B cell (primary cell): ENCODE measurements around the gene CHST15. TPM values are rescaled to one million over a fixed set of nuclear protein-coding genes. Genes with fewer than 3 reads are reported as not detected.

Experiments used
- ATAC-seq: fragments of 200-7000 bp; cut with Tn5 transposase; one replicate; pipeline ENCODE4 v1.10.0; 2021; ENCODE audit warnings: low read depth, mild to moderate bottlenecking, moderate number of reproducible peaks, moderate library complexity
- CTCF ChIA-PET: fragments of 350-600 bp; sonication (Branson Sonifier 250); formaldehyde crosslinking; loops from one replicate; lab custom pipeline; 2021; ENCODE audit warnings: antibody characterized with exemption, inconsistent platforms; lab: Charles Lee
- POLR2A ChIA-PET: fragments of 350-600 bp; sonication (Branson Sonifier 250); formaldehyde crosslinking; loops from one replicate; lab custom pipeline; 2021; ENCODE audit warnings: antibody characterized with exemption; lab: Charles Lee
- DNase-seq: peaks from one replicate; pipeline ENCODE4 v3.0.0; 2013
- H2AFZ ChIP-seq: 2 replicates; pipeline ENCODE4 v1.6.1; 2012; ENCODE audit warnings: mild to moderate bottlenecking, low read depth, low read length; ENCODE audit not compliant: insufficient read depth, poor library complexity, severe bottlenecking
- H3K27ac ChIP-seq, 2 donors: 1 replicate in 1 of 2; 2 replicates in 1 of 2; pipeline ENCODE4 v1.5.1; 2012 to 2013; ENCODE audit warnings: low read length in 2 of 2, mild to moderate bottlenecking in 2 of 2, moderate library complexity in 1 of 2
- H3K27me3 ChIP-seq, 4 experiments: fragments of 200-600 bp in 1 of 4; sonication (generic) in 1 of 4; replicated peaks in 1 of 4; 1 replicate in 2 of 4; 2 replicates in 2 of 4; pipeline versions ENCODE4 v1.6.1 to v1.7.0; 2013 to 2016; ENCODE audit warnings: low read length in 3 of 4, mild to moderate bottlenecking in 2 of 4, mixed read lengths in 1 of 4, moderate library complexity in 1 of 4; ENCODE audit not compliant: insufficient read depth in 4 of 4, control insufficient read depth in 3 of 4; ENCODE audit errors: control extremely low read depth in 1 of 4
- H3K36me3 ChIP-seq, 2 experiments: replicated peaks in 1 of 2; 1 replicate in 1 of 2; 2 replicates in 1 of 2; pipeline versions ENCODE4 v1.6.1 to v1.7.1; 2013; ENCODE audit warnings: low read length in 1 of 2; ENCODE audit not compliant: insufficient read depth in 2 of 2, control insufficient read depth in 1 of 2; ENCODE audit errors: control extremely low read depth in 1 of 2, extremely low read depth in 1 of 2
- H3K4me1 ChIP-seq, 2 donors: fragments of 200-600 bp in 1 of 2; sonication (generic) in 1 of 2; 1 replicate in 1 of 2; 2 replicates in 1 of 2; pipeline versions ENCODE4 v1.5.1 to v1.6.1; 2013 to 2017; ENCODE audit warnings: low read length in 2 of 2; ENCODE audit not compliant: control insufficient read depth in 2 of 2, insufficient read depth in 2 of 2
- H3K4me2 ChIP-seq: replicated peaks from 2 replicates; pipeline ENCODE3; 2012; ENCODE audit warnings: mild to moderate bottlenecking, low read depth, low read length; ENCODE audit not compliant: poor library complexity, severe bottlenecking
- H3K4me3 ChIP-seq, 5 experiments: fragments of 200-600 bp in 1 of 5; sonication (generic) in 1 of 5; 1 replicate in 3 of 5; 2 replicates in 2 of 5; pipeline versions ENCODE4 v1.5.1 to v1.7.0; 2011 to 2016; ENCODE audit warnings: low read length in 4 of 5, mild to moderate bottlenecking in 4 of 5, low read depth in 2 of 5, control low read depth in 1 of 5, moderate library complexity in 1 of 5; ENCODE audit not compliant: insufficient read depth in 1 of 5; ENCODE audit errors: control extremely low read depth in 1 of 5, extremely low read depth in 1 of 5
- H3K79me2 ChIP-seq: fragments of 200-600 bp; sonication (generic); one replicate; pipeline ENCODE4 v1.6.0; 2016; ENCODE audit warnings: low read length; ENCODE audit not compliant: control insufficient read depth, insufficient read depth
- H3K9ac ChIP-seq: fragments of 200-600 bp; sonication (generic); 2 replicates; pipeline ENCODE4 v1.6.1; 2017; ENCODE audit warnings: mild to moderate bottlenecking, low read length, moderate library complexity
- H3K9me3 ChIP-seq, 3 donors: one replicate each; pipeline versions ENCODE4 v1.6.1 to v1.7.1; 2013; ENCODE audit warnings: low read length in 2 of 3; ENCODE audit not compliant: control insufficient read depth in 2 of 3, insufficient read depth in 1 of 3; ENCODE audit errors: control extremely low read depth in 1 of 3
- H4K20me1 ChIP-seq: 2 replicates; pipeline ENCODE4 v1.6.0; 2012; ENCODE audit warnings: mild to moderate bottlenecking, low read length; ENCODE audit not compliant: insufficient read depth, control insufficient read depth, poor library complexity, severe bottlenecking
- H3K27ac Mint-ChIP-seq: one replicate; pipeline ENCODE4 v1.8.0; 2021; ENCODE audit warnings: mixed read lengths
- H3K27me3 Mint-ChIP-seq: one replicate; pipeline ENCODE4 v1.8.0; 2021; ENCODE audit warnings: mixed read lengths
- H3K4me1 Mint-ChIP-seq: one replicate; pipeline ENCODE4 v1.8.0; 2021; ENCODE audit warnings: mixed read lengths
- H3K4me3 Mint-ChIP-seq: one replicate; pipeline ENCODE4 v1.8.0; 2021; ENCODE audit warnings: mixed read lengths
- H3K9me3 Mint-ChIP-seq: one replicate; pipeline ENCODE4 v1.8.0; 2022; ENCODE audit warnings: mixed read lengths; ENCODE audit not compliant: insufficient read depth
- CTCF ChIP-seq: fragments of 200-600 bp; IDR thresholded peaks from one replicate; pipeline ENCODE4 v1.8.0; 2022; ENCODE audit warnings: antibody characterized with exemption, mild to moderate bottlenecking
- EZH2 ChIP-seq: IDR thresholded peaks from 2 replicates; pipeline ENCODE4 v1.6.1; 2012; ENCODE audit warnings: borderline replicate concordance, low read depth, mild to moderate bottlenecking, moderate library complexity, low read length; ENCODE audit not compliant: insufficient read depth, poor library complexity, severe bottlenecking
- WGBS: methylation state at CpG from one replicate; pipeline ENCODE4 v1.1.5; 2013; ENCODE audit warnings: missing lambda C conversion rate; ENCODE audit not compliant: insufficient coverage; 5-methylcytosine and 5-hydroxymethylcytosine counted together
- intact Hi-C: fragments of 100-400 bp; cut with micrococcal nuclease; formaldehyde crosslinking; loops from one replicate; pipeline ENCODE4 v1.10.0; 2022
- polyA plus RNA-seq: library from polyadenylated mRNA; depleted of rRNA; stranded (reverse); fragments of >200 nt; gene quantifications from 2 replicates; pipeline ENCODE4 v1.2.3, GENCODE V29; 2012
- total RNA-seq, 2 donors: library from RNA; stranded (reverse); fragments of 120-200 nt in 1 of 2; gene quantifications; 1 replicate in 1 of 2; 2 replicates in 1 of 2; pipeline versions ENCODE4 v1.2.3 to v1.2.4, GENCODE V29; 2013 to 2022

CHST15 gene
- total and polyA plus RNA-seq, 2 donors (not counting 1 experiment from before 2014, with no cell fraction given): 17.9 to 75.4 TPM

GRCh38 chr10:123994417-123995081 lies 98.8 kb downstream of the CHST15 start:
- DNase-seq: peak; percentile 87
- intact Hi-C loops: loop anchor here (1.0 to 5.0 kb wide), 7 partner anchors 42 to 538 kb away; no protein-coding TSS in a partner anchor
- peaks cover 40% of the 10 kb centered on the region for H3K4me1 Mint-ChIP-seq
- no peaks in the 10 kb centered on the region for H3K36me3 ChIP-seq
- TF ChIP-seq CTCF: peak; percentile 99
- TF ChIP-seq EZH2: no peak
- CTCF ChIA-PET: interaction anchor here (0.7 to 6.1 kb wide), 66 partner anchors 9 to 812 kb away, joined by 3 to 365 read pairs (median 6); partner anchors contain the start of genes CHST15, FAM53B and OAT
- no peaks in the 10 kb centered on the region for H3K79me2 ChIP-seq
- peak overlapping the region; percentile 82 for H3K4me2 ChIP-seq
- H3K27me3 ChIP-seq: peaks cover 0 to 34% (median 20%) of the 10 kb centered on the region in 4 experiments
- peak overlapping the region; percentile 59 for H3K9ac ChIP-seq
- peak overlapping the region; percentile 74 for H2AFZ ChIP-seq
- peaks cover 38% of the 10 kb centered on the region for H3K27me3 Mint-ChIP-seq
- WGBS: 5% methylated on average over 29 of the region's 30 CpGs
- H3K4me1 ChIP-seq: peaks cover 29 to 36% of the 10 kb centered on the region in 2 donors
- H3K27ac ChIP-seq: no peak overlapping the region
- H3K4me3 Mint-ChIP-seq: peak overlapping the region; percentile 84
- peaks cover 0 to 6% (median 0%) of the 10 kb centered on the region in 3 donors for H3K9me3 ChIP-seq
- peak; percentile 82 for ATAC-seq
- H3K9me3 Mint-ChIP-seq: no peaks in the 10 kb centered on the region
- H4K20me1 ChIP-seq: no peaks in the 10 kb centered on the region
- POLR2A ChIA-PET: interaction anchor here (0.6 to 3.6 kb wide), 5 partner anchors 12 to 395 kb away, joined by 3 to 18 read pairs (median 4); partner anchors contain the start of gene CHST15
- H3K4me3 ChIP-seq: peak overlapping the region; percentile 2 to 65 (median 30)
- H3K27ac Mint-ChIP-seq: peak overlapping the region; percentile 55
